PC-9 (cell line): ENCODE results near the gene ARID4A. TPM values are rescaled to one million over a fixed set of nuclear protein-coding genes. Genes with fewer than 3 reads are reported as not detected.

Experiments used
- BruUV-seq: library from RNA; stranded (reverse); fragments of 400-500 nt; replicated peaks from 2 replicates; lab custom pipeline; 2021; lab: Mats Ljungman, UMichigan
- CTCF ChIA-PET: fragments of 300-600 bp; sonication (Branson Sonifier 250); formaldehyde crosslinking; loops from one replicate; lab custom pipeline; 2022; ENCODE audit warnings: antibody characterized with exemption; lab: Charles Lee
- POLR2A ChIA-PET: fragments of 300-600 bp; sonication (Branson Sonifier 250); formaldehyde crosslinking; loops from one replicate; lab custom pipeline; 2022; ENCODE audit warnings: antibody characterized with exemption; ENCODE audit not compliant: unreplicated experiment; lab: Charles Lee
- DNase-seq, 2 experiments: peaks; one replicate each; pipeline versions ENCODE4 v3.0.0 to v3.0.0-alpha.2; 2015 to 2022; ENCODE audit warnings: mixed read lengths in 1 of 2
- H2AFZ ChIP-seq: fragments of 200-600 bp; sonication (generic); 2 replicates; pipeline ENCODE4 v1.8.1; 2017; ENCODE audit warnings: antibody characterized with exemption
- H3F3A ChIP-seq: fragments of 200-600 bp; sonication (generic); 2 replicates; pipeline ENCODE4 v1.8.1; 2017; ENCODE audit warnings: antibody characterized with exemption, mild to moderate bottlenecking, low read depth; ENCODE audit not compliant: insufficient read depth
- H3K27ac ChIP-seq: fragments of 200-600 bp; sonication (generic); 2 replicates; pipeline ENCODE4 v1.6.1; 2016; ENCODE audit warnings: mixed run types
- H3K27me3 ChIP-seq: fragments of 200-600 bp; sonication (generic); 2 replicates; pipeline ENCODE4 v1.6.1; 2016; ENCODE audit warnings: low read depth, mixed run types; ENCODE audit not compliant: insufficient read depth
- H3K36me3 ChIP-seq: fragments of 200-600 bp; sonication (generic); 2 replicates; pipeline ENCODE4 v1.6.1; 2016; ENCODE audit warnings: low read depth, mixed run types
- H3K4me1 ChIP-seq: fragments of 200-600 bp; sonication (generic); replicated peaks from 2 replicates; pipeline ENCODE4 v1.6.1; 2016; ENCODE audit warnings: mixed run types; ENCODE audit not compliant: insufficient read depth
- H3K4me2 ChIP-seq: fragments of 200-600 bp; sonication (generic); 2 replicates; pipeline ENCODE4 v1.6.1; 2017; ENCODE audit warnings: mixed run types
- H3K4me3 ChIP-seq: fragments of 200-600 bp; sonication (generic); 2 replicates; pipeline ENCODE4 v1.6.1; 2016; ENCODE audit warnings: mixed run types
- H3K79me2 ChIP-seq: fragments of 200-600 bp; sonication (generic); 2 replicates; pipeline ENCODE4 v1.6.1; 2017; ENCODE audit warnings: low read depth, mixed run types
- H3K9me2 ChIP-seq: fragments of 200-600 bp; sonication (generic); 2 replicates; pipeline ENCODE4 v1.8.1; 2017; ENCODE audit warnings: mild to moderate bottlenecking; ENCODE audit not compliant: insufficient read depth
- H3K9me3 ChIP-seq: fragments of 200-600 bp; sonication (generic); 2 replicates; pipeline ENCODE4 v1.8.1; 2016; ENCODE audit warnings: low read depth; ENCODE audit not compliant: insufficient read depth
- H4K20me1 ChIP-seq: fragments of 200-600 bp; sonication (generic); 2 replicates; pipeline ENCODE4 v1.8.1; 2017; ENCODE audit not compliant: insufficient read depth
- EZH2 ChIP-seq: fragments of 200-600 bp; sonication (generic); IDR thresholded peaks from 2 replicates; pipeline ENCODE4 v1.8.0; 2017; ENCODE audit warnings: antibody characterized with exemption, low read depth
- intact Hi-C: fragments of 100-400 bp; cut with micrococcal nuclease; formaldehyde crosslinking; loops from one replicate; pipeline ENCODE4 v1.10.0; 2022; ENCODE audit not compliant: unreplicated experiment
- total RNA-seq: library from RNA; stranded (reverse); gene quantifications from 2 replicates; pipeline ENCODE4 v1.2.3, GENCODE V29; 2021
- TF ChIP-seq, protein P1 (sequence below): fragments of 200-600 bp; sonication (generic); conservative IDR thresholded peaks from 2 replicates; pipeline ENCODE4 v1.6.1; 2017; ENCODE audit warnings: mixed run types, antibody characterized with exemption, mild to moderate bottlenecking, moderate library complexity

ARID4A gene
- total RNA-seq, 1 experiment from 2014 or later, result 22.2 TPM

DNA sequence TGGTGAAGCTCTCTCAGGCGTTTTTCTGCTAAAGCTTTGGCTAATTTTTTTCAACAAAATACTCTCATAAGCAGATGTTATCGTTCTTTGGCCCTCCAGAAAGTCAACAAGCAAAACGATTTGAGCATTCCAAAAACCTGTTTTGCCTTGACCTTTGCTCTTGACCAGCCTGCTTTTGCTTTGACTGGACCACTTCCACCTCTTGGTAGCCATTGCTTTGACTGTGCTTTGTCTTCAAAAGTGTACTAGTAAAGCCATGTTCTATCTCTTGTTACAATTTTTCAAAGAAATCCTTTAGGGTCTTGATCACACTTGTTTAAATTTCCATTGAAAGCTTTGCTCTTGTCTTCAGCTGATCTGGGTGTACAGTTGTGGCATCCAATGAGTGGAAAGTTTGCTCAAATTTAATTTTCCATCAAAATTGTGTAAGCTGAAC lies 10.7 kb upstream of the ARID4A start:
- Histone ChIP-seq H3K9me3 (no peaks in the 10 kb centered on the region), H4K20me1 (peaks cover 37% of the 10 kb centered on the region), H3K4me1 (no peaks in the 10 kb centered on the region), H3K4me2 (no peak overlapping the region), H3F3A (peaks cover 5% of the 10 kb centered on the region; the same call in 1 of the 2 replicates), H3K79me2 (peaks cover 69% of the 10 kb centered on the region), H3K27me3 (no peaks in the 10 kb centered on the region), H3K4me3 (no peak overlapping the region), H3K9me2 (no peaks in the 10 kb centered on the region), H2AFZ (no peak overlapping the region), H3K27ac (no peak overlapping the region), H3K36me3 (peaks cover 48% of the 10 kb centered on the region)
- ChIA-PET CTCF (no interaction called here), POLR2A (no interaction called here)
- BruUV-seq, result no TSS peak
- TF ChIP-seq EZH2, result no peak
- TF ChIP-seq, protein P1, sequence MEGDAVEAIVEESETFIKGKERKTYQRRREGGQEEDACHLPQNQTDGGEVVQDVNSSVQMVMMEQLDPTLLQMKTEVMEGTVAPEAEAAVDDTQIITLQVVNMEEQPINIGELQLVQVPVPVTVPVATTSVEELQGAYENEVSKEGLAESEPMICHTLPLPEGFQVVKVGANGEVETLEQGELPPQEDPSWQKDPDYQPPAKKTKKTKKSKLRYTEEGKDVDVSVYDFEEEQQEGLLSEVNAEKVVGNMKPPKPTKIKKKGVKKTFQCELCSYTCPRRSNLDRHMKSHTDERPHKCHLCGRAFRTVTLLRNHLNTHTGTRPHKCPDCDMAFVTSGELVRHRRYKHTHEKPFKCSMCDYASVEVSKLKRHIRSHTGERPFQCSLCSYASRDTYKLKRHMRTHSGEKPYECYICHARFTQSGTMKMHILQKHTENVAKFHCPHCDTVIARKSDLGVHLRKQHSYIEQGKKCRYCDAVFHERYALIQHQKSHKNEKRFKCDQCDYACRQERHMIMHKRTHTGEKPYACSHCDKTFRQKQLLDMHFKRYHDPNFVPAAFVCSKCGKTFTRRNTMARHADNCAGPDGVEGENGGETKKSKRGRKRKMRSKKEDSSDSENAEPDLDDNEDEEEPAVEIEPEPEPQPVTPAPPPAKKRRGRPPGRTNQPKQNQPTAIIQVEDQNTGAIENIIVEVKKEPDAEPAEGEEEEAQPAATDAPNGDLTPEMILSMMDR, result no peak
- intact Hi-C loops, result no loop called here
- no peak for DNase-seq

DNA sequence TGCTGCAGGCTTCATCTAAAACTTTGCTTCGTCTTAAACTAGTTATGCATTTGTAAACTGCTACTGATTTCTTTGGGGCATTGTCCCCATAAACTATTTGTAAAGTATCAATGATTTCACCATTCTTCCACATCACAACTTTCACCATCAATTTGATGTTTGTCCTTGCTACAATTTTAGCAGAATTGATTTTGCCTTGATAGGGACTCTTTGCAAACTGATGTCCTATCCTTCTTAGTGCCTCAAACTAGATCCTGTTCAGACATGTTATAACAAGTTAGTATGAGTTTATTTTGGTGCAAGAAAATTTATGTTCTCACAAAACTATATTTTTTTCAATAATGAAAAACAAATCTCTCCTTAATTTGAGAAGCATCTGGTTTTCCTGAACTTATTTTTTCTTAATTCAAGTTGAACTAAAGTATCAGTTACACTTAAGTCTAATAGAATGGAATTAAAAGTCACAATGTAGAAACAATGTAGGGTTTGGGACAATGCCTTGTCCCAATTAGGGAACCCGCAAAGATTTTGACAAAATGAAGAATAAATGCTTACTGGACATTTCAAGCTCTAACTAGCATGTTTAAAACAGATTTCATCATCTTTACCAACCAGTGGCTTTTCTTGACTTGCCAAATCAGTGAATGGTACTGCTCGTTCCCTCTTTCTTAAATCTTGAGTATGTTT lies 10.1 kb upstream of the ARID4A start:
- Histone ChIP-seq H3K36me3 (peaks cover 49% of the 10 kb centered on the region), H2AFZ (no peak overlapping the region), H3K27ac (no peak overlapping the region), H3F3A (peaks cover 5% of the 10 kb centered on the region; the same call in 1 of the 2 replicates), H3K9me3 (no peaks in the 10 kb centered on the region), H3K4me2 (no peak overlapping the region), H3K4me1 (no peaks in the 10 kb centered on the region), H3K4me3 (no peak overlapping the region), H3K79me2 (peaks cover 69% of the 10 kb centered on the region), H3K9me2 (no peaks in the 10 kb centered on the region), H4K20me1 (peaks cover 41% of the 10 kb centered on the region), H3K27me3 (no peaks in the 10 kb centered on the region)
- TF ChIP-seq, protein P1, result no peak
- no peak for TF ChIP-seq EZH2
- BruUV-seq, result no TSS peak
- intact Hi-C loops, result no loop called here
- no peak for DNase-seq
- ChIA-PET CTCF (no interaction called here), POLR2A (no interaction called here)

DNA sequence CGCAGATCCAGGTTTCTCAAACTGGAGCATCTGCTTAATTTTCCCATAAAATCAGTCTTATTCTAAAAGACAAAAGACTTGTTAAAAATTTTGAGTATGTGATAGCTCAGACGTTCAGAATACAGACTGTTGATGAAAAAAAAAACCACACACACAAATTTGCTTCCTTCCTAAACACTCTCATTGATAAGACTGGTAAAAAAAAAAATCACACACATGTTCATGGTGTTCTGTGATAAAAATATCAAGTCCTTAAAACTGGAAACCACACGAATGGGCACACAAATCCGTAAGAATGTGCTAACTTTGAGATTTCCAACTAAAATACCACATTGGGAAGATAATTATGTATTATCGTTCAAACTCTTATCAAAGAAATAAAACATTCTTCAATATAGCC lies 6.7 kb upstream of the ARID4A start:
- Histone ChIP-seq H3K4me2 (no peak overlapping the region), H3K27me3 (no peaks in the 10 kb centered on the region), H3F3A (peaks cover 5% of the 10 kb centered on the region; the same call in 1 of the 2 replicates), H3K79me2 (peaks cover 87% of the 10 kb centered on the region), H3K4me1 (peaks cover 11% of the 10 kb centered on the region), H3K9me3 (no peaks in the 10 kb centered on the region), H3K4me3 (no peak overlapping the region), H3K36me3 (peaks cover 54% of the 10 kb centered on the region), H3K27ac (no peak overlapping the region), H2AFZ (no peak overlapping the region), H3K9me2 (no peaks in the 10 kb centered on the region; the same call in 1 of the 2 replicates), H4K20me1 (peaks cover 65% of the 10 kb centered on the region)
- intact Hi-C loops, result no loop called here
- no TSS peak for BruUV-seq
- TF ChIP-seq, protein P1, result no peak
- TF ChIP-seq EZH2, result no peak
- ChIA-PET CTCF (no interaction called here), POLR2A (no interaction called here)
- no peak for DNase-seq
